GM12874 (cell line): Measurements from ENCODE around the gene ALLC.

Experiments used
- CTCF ChIP-seq: IDR thresholded peaks from 2 replicates; pipeline ENCODE4 v1.5.1; 2011; ENCODE audit warnings: low read depth, mild to moderate bottlenecking, control low read depth, low read length, moderate library complexity; ENCODE audit not compliant: insufficient read depth

Gene ALLC

GRCh38 chr2:3741867-3742602, 84.0 kb downstream of the ALLC start:
- no peak for TF ChIP-seq CTCF

GRCh38 chr2:3742743-3743508, 84.9 kb downstream of the ALLC start:
- TF ChIP-seq CTCF: no peak

- TF ChIP-seq CTCF: no peak
Measured at GRCh38 chr2:3743951-3744555, 86.1 kb downstream of the ALLC start.

- TF ChIP-seq CTCF: no peak
Measured at GRCh38 chr2:3745920-3746319, 87.9 kb downstream of the ALLC start.

GRCh38 chr2:3747032-3747654, 89.1 kb downstream of the ALLC start:
- TF ChIP-seq CTCF: no peak

- no peak for TF ChIP-seq CTCF
Measured at GRCh38 chr2:3747826-3748225, 89.8 kb downstream of the ALLC start.

GRCh38 chr2:3749201-3749600, 91.2 kb downstream of the ALLC start:
- no peak for TF ChIP-seq CTCF
